ENCODE results near the gene KDM4C.

GRCh38 chr9:7153134-7153533 is 395.4 kb downstream of the KDM4C start:
- TF ChIP-seq CTCF (IDR thresholded peaks at IDR 0.05) (no peak), POLR2A (IDR thresholded peaks at IDR 0.05) (no peak)

All from thyroid gland (tissue), 4 donors.